Adipose tissue (tissue), 3 donors: ENCODE measurements around the gene ITGA7. TPM values are rescaled to one million over a fixed set of nuclear protein-coding genes. Genes with fewer than 3 reads are reported as not detected.

ENCODE experiments used
- H3K27ac ChIP-seq: one replicate; pipeline ENCODE4 v1.5.1; 2013; ENCODE audit warnings: low read depth, low read length
- WGBS, 3 donors: extraction: QIAGEN DNeasy Blood & Tissue Kit; methylation state at CpG; one replicate each; pipeline ENCODE4 v1.1.7; 2013; 5-methylcytosine and 5-hydroxymethylcytosine counted together
- polyA plus RNA-seq, 3 donors: library from polyadenylated mRNA; stranded (reverse); fragments of 200-250 nt; gene quantifications; one replicate each; pipeline ENCODE4 v1.2.3, GENCODE V29; 2013
- donor health status: healthy with polysubstance abuse.
- donor health status: Bipolar disorder and iron deficiency.
- donor health status: healthy.

The ITGA7 gene
- polyA plus RNA-seq, 3 donors, result 71.2 to 591 (median 227) TPM

GRCh38 chr12:55693323-55694187 lies 14.1 kb downstream of the ITGA7 start:
- WGBS, 3 donors, result 91 to 97% (median 96%) methylated on average over 7 of the region's 7 CpGs
- H3K27ac ChIP-seq, result no peak overlapping the region

DNA sequence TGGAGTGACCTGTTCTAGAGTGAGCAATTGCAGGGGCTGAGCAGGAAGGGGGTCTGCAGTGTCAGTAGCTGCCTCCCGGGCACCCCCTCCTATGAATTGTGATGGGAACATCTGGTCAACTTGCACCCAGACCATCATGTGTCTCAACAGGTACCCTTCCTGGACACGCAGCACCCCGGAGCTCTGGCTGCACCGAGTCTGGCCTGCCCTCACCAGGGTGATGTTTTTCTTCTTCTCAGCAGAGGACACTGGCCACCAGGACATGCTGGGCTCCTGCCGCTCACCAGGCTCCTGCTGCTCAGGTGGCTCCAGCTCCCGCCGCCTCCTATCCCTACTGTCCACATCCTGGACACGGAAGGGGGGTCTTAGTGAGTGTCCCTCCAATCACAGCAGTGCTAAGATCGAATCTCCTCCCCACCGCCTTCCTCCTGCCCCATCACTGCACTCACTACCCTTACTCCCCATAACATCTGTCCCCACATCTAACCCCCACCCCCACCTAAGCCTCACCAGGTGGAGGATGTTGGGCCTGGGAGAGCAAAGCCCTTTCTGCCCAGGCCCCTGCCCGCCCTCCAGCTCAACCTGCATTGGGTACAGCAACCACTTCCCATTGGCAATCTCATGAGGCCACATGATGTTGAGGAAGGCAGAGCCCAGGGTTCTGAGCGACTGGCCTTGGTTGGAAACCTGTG lies 14.9 kb downstream of the ITGA7 start:
- WGBS, 3 donors, result 90 to 95% (median 93%) methylated on average over 12 of the region's 12 CpGs
- H3K27ac ChIP-seq, result no peak overlapping the region

DNA sequence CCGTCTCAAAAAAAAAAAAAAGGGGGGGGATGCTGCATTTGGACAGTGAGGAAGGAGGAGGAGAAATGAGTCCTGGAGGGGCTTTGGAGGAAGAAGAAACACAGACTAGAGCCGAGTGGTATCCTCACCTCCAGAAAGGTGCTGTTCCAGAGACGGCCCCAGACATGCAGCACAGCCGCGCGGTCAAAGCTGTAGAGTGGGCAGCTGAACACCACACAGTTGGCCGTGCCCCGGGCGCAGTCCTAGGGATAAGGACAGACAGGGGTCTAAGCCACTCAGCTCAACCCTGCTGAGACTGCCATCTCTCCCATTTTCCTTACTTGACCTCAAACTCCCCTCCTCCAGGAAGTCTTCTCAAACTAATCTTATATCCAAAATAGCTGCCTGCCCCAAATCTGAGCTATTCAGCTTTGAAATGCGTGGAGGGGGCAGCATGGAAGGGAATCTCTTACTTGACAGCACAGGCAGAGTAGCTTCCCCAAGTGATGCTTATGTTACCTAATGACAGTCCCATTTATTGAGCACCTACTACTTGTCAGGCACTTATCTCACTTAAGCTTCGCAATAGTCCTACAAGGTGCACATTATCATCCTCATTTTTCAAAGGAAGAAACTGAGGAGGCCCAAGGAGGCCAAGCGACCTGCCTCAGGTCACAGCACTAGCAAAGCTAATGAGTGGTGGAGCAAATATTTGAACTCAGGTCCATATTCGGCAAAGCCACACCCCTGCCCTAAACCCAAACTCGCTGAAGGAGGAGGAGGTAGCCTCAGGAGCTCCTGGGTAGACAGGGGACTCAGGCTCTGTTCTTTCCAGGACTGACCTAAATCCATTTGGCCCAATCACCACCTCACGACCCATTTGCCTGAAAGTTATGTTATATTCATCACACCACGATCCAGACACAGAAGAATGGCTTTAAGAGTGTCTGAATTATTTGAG lies 18.7 kb downstream of the ITGA7 start:
- no peak overlapping the region for H3K27ac ChIP-seq
- WGBS, 3 donors, result 89 to 92% (median 92%) methylated on average over 16 of the region's 16 CpGs

- no peak overlapping the region for H3K27ac ChIP-seq
Measured at GRCh38 chr12:55687746-55688145, 20.0 kb downstream of the ITGA7 start.

DNA sequence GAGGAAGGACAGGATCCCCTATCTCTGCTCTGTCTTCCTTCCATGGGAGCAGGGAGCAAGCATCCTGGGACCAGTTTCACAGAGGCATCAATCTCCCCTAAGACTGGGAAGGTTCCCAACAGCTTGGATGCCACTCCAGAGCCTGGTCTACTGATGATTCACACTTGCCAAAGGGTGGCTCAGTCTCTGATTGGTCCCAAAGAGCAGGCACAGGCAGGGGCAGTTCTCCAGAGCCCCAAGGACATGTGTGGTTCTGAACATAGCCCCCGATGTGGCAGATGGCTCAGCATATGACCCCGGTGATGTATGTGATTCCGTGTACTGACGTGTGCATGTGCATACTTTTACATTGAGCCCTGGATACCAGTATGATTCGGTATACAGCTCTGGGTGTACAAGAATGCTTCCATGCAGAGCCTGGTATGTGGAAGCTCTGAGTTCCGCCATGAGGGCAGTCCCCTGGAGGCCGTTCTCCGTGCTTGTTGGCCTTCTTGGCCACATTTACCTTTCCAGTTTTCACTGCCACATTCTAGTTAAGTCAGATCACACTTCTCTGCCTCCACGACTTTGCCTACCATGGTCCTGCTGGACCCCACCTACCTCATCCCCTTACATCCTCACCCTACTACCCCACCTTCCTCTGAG lies 21.2 kb downstream of the ITGA7 start:
- H3K27ac ChIP-seq, result no peak overlapping the region
- WGBS, 3 donors, result 86 to 91% (median 87%) methylated on average over 9 of the region's 9 CpGs

- 90 to 94% (median 93%) methylated on average over 5 of the region's 5 CpGs for WGBS, 3 donors
- H3K27ac ChIP-seq, result no peak overlapping the region
Measured at GRCh38 chr12:55685671-55686070, 22.0 kb downstream of the ITGA7 start.

DNA sequence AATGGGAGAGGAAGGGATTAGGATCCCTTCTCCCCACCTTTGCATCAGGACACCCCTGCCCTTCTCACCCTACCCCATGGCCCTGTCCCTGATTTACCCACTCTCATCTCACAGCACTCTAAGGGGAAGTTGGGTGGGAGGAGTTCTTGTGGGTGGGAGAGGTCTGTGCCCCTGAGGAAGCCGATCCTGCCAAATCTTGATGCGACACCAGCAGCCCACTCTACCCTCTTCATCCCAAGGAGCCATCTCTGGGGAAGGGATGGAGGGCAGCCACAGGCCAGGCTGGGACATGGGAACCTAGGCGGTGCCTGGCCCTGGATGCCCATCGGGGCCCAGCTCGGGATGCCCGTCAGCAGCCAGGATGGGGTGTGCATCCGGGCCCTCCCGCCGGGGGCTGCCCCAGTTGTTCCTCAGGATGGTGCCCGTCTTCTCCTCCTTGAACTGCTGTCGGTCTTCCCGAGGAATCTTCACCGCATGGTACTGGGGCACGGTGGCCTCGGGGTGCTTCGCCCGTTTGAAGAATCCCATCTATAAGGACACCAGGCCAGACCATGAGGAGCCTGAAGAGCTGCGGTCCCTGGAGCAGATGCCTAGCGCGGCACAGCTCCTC lies 22.8 kb downstream of the ITGA7 start:
- 92 to 95% (median 93%) methylated on average over 16 to 20 of the region's 20 CpGs for WGBS, 3 donors

GRCh38 chr12:55683676-55684075 lies 24.0 kb downstream of the ITGA7 start:
- 89 to 93% (median 92%) methylated on average over 7 of the region's 7 CpGs for WGBS, 3 donors
- no peak overlapping the region for H3K27ac ChIP-seq

More for the DNA sequence above, 22.8 kb downstream of the ITGA7 start:
- no peak overlapping the region for H3K27ac ChIP-seq

GRCh38 chr12:55682087-55682796 lies 25.5 kb downstream of the ITGA7 start:
- H3K27ac ChIP-seq, result no peak overlapping the region

GRCh38 chr12:55681142-55682077 lies 26.3 kb downstream of the ITGA7 start:
- 9 to 11% (median 9%) methylated on average over 17 of the region's 17 CpGs for WGBS, 3 donors

More at GRCh38 chr12:55682087-55682796, 25.5 kb downstream of the ITGA7 start:
- WGBS, 3 donors, result 71 to 83% (median 82%) methylated on average over 13 of the region's 13 CpGs

DNA sequence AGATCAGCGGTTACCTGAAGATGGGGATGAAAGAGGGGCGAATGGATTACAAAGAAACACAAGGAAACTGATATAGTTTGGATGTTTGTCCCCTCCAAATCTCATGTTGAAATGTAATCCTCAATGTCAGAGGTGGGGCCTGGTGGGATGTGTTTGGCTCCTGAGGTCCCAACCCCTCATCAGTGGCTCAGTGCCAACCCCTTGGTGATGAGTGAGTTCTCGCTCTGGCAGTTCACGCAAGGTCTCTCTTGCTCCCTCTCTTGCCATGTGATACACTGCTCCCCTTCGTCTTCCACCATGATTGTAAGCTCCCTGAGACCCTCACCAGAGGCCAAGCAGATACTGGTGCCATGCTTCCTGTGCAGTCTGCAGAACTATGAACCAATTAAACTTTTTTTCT lies 28.0 kb downstream of the ITGA7 start:
- WGBS, 3 donors, result 82 to 88% (median 87%) methylated on average over 5 of the region's 5 CpGs

More at GRCh38 chr12:55681142-55682077, 26.3 kb downstream of the ITGA7 start:
- H3K27ac ChIP-seq, result no peak overlapping the region

GRCh38 chr12:55676707-55677106 lies 31.0 kb downstream of the ITGA7 start:
- no peak overlapping the region for H3K27ac ChIP-seq
- WGBS, 3 donors, result 43 to 72% (median 55%) methylated on average over 6 of the region's 6 CpGs

More for the DNA sequence above, 28.0 kb downstream of the ITGA7 start:
- H3K27ac ChIP-seq, result no peak overlapping the region

- H3K27ac ChIP-seq, result no peak overlapping the region
- 64 to 87% (median 72%) methylated on average over 8 of the region's 8 CpGs for WGBS, 3 donors
Measured at GRCh38 chr12:55675666-55676065, 32.0 kb downstream of the ITGA7 start.

- no peak overlapping the region for H3K27ac ChIP-seq
Measured at GRCh38 chr12:55673638-55674037, 34.1 kb downstream of the ITGA7 start.

- H3K27ac ChIP-seq, result no peak overlapping the region
- 47 to 76% (median 67%) methylated on average over 4 of the region's 4 CpGs for WGBS, 3 donors
Measured at GRCh38 chr12:55671746-55672145, 36.0 kb downstream of the ITGA7 start.

DNA sequence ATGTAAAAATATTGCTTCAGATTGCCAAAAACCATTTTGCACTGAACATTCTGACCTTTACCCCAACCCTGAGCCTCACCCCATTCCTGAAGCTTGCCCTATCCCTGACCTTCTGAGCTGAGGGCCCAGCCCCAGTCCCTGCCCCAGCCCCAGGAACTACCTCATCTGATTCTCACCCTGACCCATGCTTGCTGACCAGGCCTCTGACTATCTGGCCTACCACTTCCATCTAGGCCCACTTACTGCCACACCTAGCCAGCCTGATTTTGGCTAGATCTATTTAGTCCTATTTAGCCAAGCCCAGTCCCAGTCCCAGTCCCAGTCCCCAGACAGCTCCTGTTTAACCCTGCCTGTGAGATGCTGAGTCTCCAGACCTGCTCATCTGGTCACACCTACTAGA lies 37.4 kb downstream of the ITGA7 start:
- peak overlapping the region; percentile 1 for H3K27ac ChIP-seq
